Omental fat pad (tissue), 4 donors: ENCODE results near the gene DLL4. TPM values are rescaled to one million over a fixed set of nuclear protein-coding genes. Genes with fewer than 3 reads are reported as not detected.

ENCODE experiments used
- ATAC-seq: fragments of 150-250 bp; one replicate; pipeline ENCODE4 v1.9.1; 2016; ENCODE audit warnings: mild to moderate bottlenecking, moderate library complexity; ENCODE audit not compliant: low FRiP score
- DNase-seq: peaks from one replicate; pipeline ENCODE4 v3.0.0-alpha.2; 2019; ENCODE audit warnings: low spot score
- total RNA-seq, 4 donors: library from RNA; depleted of rRNA; stranded (reverse); fragments of >200 nt; gene quantifications; one replicate each; pipeline ENCODE4 v1.1.0, GENCODE V29; 2016
- TF ChIP-seq, protein P1 (sequence below), 3 donors: fragments of 450-650 bp; IDR thresholded peaks; one replicate each; pipeline ENCODE4 v1.5.1; 2016 to 2017; ENCODE audit warnings: antibody characterized with exemption in 3 of 3, mild to moderate bottlenecking in 3 of 3, moderate library complexity in 2 of 3

The DLL4 gene
- total RNA-seq, 4 donors from 2014 or later = 5.8 to 27.6 (median 10.1) TPM

DNA sequence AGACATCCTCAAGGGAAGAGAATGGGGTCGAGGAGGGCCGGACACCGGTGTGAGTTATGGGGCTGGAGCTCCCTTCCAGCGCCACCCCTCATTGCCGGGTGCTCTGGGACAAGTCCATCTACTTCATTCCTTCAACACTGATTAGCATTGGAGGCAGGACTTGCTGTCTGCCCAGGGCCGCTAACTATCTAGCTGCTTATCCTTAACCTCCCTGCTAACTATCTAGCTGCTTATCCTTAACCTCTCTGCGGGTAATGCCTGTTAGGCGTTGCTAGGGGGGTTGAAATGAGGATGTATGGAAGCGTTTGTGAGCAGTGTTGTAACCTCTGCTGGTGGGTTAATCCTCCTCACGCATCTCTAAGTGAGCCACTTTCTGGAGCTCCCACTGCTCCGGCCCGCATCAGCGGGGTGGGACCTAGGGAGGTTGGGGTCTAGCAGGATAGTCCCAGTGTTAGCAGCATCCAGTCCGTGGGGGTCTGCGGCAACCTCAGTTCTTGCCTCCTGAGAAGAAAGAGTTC lies 13.3 kb downstream of the DLL4 start:
- ATAC-seq (no peak), DNase-seq (no peak)
- TF ChIP-seq, protein P1, sequence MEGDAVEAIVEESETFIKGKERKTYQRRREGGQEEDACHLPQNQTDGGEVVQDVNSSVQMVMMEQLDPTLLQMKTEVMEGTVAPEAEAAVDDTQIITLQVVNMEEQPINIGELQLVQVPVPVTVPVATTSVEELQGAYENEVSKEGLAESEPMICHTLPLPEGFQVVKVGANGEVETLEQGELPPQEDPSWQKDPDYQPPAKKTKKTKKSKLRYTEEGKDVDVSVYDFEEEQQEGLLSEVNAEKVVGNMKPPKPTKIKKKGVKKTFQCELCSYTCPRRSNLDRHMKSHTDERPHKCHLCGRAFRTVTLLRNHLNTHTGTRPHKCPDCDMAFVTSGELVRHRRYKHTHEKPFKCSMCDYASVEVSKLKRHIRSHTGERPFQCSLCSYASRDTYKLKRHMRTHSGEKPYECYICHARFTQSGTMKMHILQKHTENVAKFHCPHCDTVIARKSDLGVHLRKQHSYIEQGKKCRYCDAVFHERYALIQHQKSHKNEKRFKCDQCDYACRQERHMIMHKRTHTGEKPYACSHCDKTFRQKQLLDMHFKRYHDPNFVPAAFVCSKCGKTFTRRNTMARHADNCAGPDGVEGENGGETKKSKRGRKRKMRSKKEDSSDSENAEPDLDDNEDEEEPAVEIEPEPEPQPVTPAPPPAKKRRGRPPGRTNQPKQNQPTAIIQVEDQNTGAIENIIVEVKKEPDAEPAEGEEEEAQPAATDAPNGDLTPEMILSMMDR (IDR thresholded peaks at IDR 0.05) = no peak

DNA sequence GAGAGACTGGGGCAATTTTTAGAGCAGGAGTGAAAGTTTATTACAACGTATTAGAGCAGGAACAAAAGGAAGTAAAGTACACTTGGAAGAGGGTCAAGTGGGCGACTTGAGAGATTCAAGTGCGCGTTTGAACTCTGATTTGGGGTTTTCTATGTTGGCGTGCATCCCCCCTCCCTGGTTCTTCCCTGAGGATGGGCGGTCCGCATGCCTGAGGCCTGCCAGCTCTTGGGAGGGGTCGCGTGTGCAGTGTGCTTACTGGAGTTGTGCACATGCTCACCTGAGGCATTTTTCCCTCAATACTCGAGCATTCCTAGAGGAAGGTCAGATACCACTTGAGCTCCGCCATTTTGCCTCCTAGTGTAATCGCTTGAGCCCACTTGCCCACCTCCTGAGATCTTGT lies 13.7 kb downstream of the DLL4 start:
- TF ChIP-seq, protein P1 (IDR thresholded peaks at IDR 0.05) = no peak
- ATAC-seq = no peak

DNA sequence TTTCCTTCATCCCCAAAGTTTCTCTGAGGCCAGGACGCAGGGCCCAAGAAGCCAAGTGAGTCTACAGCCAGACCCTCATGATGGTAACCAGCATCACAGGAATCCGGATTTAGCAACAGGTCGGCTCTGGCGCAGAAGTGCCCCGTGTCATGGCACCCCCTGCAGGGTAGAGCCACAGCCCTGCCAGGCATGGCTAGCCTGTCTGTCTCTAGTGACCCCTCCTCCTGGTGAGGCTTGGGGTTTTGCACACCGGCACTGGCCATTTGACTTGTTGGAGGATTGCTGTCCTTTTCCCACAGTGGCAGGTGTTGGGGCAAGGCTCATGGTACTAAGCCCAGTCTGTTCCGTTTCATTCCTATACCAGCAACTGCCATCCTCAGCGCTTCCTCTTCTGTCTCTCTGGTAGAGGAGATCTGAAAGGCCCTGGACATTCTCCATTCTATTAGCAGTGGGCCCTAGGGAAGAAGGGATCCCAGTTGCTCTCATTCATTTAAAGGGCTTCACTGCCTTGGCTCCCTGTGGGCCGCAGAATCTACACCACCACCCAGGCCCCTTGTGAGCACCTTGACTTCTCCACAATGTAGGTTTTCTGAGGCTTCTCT lies 14.7 kb downstream of the DLL4 start:
- DNase-seq (no peak), ATAC-seq (no peak)
- TF ChIP-seq, protein P1 (IDR thresholded peaks at IDR 0.05) = no peak

More for the DNA sequence above, 13.7 kb downstream of the DLL4 start:
- DNase-seq = no peak

DNA sequence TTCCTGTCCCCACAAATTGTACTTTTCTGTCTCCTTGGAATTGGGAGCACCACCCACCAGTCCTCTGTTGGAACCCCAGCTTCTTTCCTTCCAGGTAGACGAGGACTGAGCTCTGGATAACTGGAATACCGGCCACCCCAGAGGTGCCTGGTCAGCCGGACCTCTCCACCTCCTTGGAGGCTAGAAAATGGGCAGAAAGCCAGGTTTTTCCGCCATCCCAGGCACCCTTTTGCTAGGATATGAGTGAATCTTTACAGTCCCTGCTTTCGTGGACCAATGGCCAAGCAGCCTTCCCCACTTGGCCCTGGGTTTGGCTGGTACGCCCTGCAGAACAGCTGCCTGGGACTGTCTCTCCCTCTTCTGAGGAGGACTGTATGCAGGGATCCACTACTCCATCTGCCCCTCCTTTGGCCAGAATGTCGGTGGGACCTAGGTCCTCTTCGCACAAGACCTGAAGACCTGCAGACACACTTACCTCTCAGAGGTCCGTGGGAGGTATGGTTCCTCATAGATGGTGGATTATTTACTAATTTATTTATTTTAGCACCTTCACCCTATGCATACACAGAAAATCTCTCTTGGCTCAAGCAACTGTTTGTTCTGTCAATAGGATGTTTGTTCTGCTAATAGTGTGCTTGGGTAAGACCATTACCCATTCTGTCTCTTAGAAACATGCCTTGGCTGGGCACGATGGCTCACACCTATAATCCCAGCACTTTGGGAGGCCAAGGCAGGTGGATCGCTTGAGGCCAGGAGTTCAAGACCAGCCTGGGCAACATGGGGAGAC lies 15.6 kb downstream of the DLL4 start:
- no peak for ATAC-seq
- DNase-seq = no peak
- TF ChIP-seq, protein P1 (IDR thresholded peaks at IDR 0.05) = no peak

DNA sequence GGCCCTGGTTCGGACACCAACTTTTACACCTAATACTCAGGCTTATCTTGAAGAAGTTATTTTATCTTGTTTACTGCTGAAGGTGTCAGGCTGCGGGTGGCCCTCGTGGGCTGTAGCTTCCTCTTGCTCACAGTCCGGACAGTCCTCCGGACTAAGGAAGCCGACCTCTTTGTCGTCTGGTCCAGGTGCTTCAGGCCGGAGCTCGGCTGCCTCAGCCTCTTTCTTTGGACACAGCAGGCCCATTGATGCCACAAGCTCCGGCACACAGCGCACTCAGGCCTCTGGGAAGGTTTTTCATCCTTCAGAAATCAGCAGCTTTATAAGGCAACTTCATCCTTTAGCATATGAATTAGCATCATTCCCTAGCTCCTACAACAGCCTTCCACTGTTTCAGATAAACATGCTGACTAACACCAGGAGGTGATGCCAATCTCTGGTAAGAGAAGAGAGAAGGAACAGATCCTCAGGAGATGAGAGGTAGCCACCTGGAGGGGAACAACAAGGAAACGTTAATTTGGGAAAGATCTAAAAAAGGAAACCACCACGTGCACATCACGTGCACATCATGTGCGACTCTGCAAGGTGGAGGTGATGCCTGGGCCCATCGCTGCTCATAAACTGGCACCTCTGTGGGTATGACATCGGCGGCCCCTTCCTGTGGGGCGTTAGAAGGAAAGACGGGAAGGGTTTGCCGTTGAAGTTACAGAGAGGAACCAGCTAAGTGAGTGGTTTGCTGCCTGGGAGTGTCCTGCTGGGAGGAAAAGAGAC lies 19.8 kb downstream of the DLL4 start:
- ATAC-seq (no peak), DNase-seq (no peak)
- TF ChIP-seq, protein P1 (IDR thresholded peaks at IDR 0.05) = no peak

DNA sequence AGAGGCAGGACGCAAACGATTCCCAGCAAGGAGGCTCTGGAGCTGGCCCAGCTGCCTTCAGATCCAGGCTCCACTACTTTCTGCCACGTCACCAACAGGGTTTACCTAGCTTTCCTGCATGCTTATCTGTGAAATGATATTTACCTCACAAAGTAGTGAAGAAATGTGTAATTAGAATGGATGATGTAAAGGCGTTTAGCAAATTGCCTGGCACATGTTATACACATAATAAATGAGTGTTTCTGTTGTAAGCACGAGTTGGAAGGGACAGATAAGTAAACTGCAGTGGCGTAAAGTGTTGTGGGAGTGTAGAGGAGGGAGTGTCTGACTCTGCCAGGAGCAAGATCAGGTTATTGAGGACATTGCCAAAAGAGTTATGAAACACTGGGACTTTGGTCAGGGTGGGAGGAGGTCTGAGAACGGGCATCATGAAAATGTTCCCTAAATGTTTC lies 20.6 kb downstream of the DLL4 start:
- DNase-seq (no peak), ATAC-seq (peak; percentile 79)
- TF ChIP-seq, protein P1 (IDR thresholded peaks at IDR 0.05) = no peak
